ENCODE data around the gene THRAP3.

THRAP3 gene

DNA sequence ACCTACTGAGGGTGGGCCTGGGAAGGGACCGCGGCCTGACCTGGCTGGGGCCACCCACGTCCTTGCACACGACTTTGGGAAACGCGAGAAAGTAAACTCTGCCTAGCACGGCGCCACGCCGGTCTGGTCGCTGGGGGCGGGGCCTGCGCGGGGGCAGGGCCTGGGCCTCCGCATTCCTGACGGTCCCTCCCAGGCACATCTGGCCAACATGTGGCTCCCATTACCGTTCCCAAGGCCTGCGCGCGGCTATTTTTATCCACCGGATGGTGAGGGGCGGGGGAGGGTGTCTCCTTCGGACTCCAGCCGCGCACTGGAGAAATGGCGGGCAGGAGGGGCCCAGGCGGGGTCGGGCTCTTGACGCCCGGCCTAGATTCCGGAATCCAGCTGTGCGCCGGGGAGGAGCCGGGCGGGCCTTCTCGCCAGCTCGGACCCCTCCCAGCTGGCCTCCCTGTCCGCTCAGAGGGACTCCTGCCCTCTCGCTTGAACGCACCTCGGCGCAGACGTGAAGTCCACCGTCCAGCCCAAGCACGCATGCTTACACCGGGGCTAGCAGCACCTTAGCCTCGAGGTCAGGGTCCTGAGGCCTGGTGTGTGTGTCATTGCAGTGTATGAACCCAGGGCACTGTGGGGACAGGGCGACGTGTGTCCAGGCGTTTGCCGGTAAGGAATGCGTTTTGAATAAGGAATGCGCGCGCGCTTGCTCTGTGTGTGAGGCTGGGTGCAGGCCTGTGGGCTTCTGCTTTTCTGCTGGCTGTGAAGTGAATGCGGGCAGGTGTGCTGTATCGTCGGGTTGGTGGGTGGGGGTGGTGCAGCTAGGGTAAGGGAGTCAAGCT is 97.1 kb downstream of the THRAP3 start:
- no peaks in the 10 kb centered on the region for H3K4me1 ChIP-seq
- no peak overlapping the region for H2AFZ ChIP-seq
- H3K79me2 ChIP-seq: no peaks in the 10 kb centered on the region
- H3K4me2 ChIP-seq (ENCODE audit: low read length): no peak overlapping the region
- H3K9ac ChIP-seq: no peak overlapping the region
- H3K36me3 ChIP-seq (ENCODE audit: control insufficient read depth, insufficient read depth, low read length): no peaks in the 10 kb centered on the region
- TF ChIP-seq, protein P1, sequence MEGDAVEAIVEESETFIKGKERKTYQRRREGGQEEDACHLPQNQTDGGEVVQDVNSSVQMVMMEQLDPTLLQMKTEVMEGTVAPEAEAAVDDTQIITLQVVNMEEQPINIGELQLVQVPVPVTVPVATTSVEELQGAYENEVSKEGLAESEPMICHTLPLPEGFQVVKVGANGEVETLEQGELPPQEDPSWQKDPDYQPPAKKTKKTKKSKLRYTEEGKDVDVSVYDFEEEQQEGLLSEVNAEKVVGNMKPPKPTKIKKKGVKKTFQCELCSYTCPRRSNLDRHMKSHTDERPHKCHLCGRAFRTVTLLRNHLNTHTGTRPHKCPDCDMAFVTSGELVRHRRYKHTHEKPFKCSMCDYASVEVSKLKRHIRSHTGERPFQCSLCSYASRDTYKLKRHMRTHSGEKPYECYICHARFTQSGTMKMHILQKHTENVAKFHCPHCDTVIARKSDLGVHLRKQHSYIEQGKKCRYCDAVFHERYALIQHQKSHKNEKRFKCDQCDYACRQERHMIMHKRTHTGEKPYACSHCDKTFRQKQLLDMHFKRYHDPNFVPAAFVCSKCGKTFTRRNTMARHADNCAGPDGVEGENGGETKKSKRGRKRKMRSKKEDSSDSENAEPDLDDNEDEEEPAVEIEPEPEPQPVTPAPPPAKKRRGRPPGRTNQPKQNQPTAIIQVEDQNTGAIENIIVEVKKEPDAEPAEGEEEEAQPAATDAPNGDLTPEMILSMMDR (IDR thresholded peaks at IDR 0.05): no peak
- H3K27me3 ChIP-seq (ENCODE audit: control insufficient read depth, insufficient read depth, low read length): no peaks in the 10 kb centered on the region
- H3K27ac ChIP-seq: no peak overlapping the region
- no peak overlapping the region for H3K4me3 ChIP-seq (ENCODE audit: low read depth, low read length)
- no peaks in the 10 kb centered on the region for H3K9me3 ChIP-seq (ENCODE audit: control insufficient read depth, low read length)

DNA sequence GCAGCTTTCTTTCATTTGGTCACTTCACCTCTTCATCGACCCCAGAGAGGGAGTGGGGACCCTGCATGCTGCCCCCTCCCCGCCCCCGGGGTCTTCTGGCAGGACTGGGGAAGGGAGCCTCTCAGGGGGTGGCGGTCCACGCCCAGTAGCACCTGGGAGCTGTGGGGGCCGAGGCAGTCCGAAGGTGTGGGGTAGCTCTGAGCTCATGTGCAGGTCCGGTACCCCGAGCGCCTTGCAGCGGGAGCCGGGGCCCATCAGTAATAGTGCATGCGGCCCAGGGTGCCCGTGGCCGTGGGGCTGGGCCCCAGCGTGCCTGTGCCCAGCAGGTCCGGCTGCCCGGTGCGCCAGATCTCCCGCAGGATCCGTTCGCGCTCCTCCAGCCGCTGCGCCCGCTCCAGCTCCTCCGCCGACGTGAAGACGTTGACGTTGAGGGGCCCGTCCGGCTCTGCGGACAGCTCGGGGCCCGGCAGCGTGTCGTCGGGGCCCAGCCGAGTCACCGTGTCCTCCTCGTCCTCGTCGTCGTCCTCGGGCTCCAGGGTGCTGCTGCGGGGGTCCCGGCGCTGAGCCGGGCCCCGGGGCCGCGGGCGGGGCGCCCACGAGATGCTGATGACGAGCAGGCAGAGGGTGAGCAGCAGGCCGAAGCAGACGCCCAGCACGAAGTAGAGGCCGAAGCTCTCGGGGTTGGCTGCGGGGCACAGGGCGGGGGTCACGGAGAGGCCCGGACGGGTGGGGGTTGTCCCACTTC is 98.0 kb downstream of the THRAP3 start:
- no peaks in the 10 kb centered on the region for H3K79me2 ChIP-seq
- H3K27ac ChIP-seq: no peak overlapping the region
- H3K4me1 ChIP-seq: no peaks in the 10 kb centered on the region
- no peaks in the 10 kb centered on the region for H3K36me3 ChIP-seq (ENCODE audit: control insufficient read depth, insufficient read depth, low read length)
- H3K4me2 ChIP-seq (ENCODE audit: low read length): peak overlapping the region; percentile 50
- TF ChIP-seq, protein P1 (IDR thresholded peaks at IDR 0.05): no peak
- H2AFZ ChIP-seq: no peak overlapping the region
- H3K9me3 ChIP-seq (ENCODE audit: control insufficient read depth, low read length): no peaks in the 10 kb centered on the region
- H3K4me3 ChIP-seq (ENCODE audit: low read depth, low read length): peak overlapping the region; percentile 41
- no peak overlapping the region for H3K9ac ChIP-seq
- H3K27me3 ChIP-seq (ENCODE audit: control insufficient read depth, insufficient read depth, low read length): no peaks in the 10 kb centered on the region

DNA sequence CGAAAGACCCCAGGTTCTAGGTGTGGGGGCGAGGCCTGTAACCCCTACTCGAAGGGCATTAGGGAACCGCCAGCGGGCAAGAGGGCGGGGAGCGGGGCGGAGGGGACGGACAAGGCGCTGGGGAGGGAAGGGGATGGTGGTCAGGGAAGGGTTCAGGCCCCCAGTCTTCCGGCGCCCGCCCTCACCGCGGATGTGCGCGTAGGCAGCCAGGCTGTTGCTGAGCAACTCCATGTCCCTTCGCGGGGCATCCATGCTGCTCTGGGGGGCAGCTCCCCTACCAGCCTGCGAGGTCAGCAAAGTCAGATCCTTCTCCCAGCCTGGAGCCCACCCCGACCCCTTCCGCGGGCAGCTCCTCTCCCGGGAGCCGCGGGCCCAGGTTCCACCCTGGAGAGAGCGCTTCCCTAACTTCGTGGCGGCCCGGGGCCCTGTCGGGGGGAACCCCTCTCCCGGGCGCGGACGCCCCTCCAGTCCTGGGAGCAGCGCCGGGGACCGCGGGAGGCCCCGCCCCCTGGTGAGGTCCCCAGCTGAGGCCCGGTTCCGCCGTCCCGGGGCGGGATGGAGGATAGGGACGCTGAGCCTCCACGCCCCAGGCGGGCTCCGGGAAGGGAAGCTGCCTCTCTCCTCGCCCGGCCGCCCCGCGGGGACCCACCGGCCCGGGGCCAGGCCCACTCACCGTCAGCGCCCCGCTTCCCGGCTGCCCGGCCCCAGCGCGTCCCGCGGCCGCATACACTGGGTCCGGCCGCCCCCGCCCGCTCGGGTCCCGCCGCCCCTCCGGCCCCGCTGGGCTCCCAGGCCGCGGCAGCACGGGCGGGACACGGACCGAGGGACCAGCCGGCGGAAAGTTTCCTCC is 98.8 kb downstream of the THRAP3 start:
- Histone ChIP-seq H3K4me1 (no peaks in the 10 kb centered on the region), H3K4me3 (ENCODE audit: low read depth, low read length) (peak overlapping the region; percentile 41), H3K9me3 (ENCODE audit: control insufficient read depth, low read length) (no peaks in the 10 kb centered on the region), H3K4me2 (ENCODE audit: low read length) (peak overlapping the region; percentile 50), H3K27ac (peak overlapping the region; percentile 42), H3K9ac (no peak overlapping the region), H3K36me3 (ENCODE audit: control insufficient read depth, insufficient read depth, low read length) (no peaks in the 10 kb centered on the region), H2AFZ (peak overlapping the region; percentile 85), H3K27me3 (ENCODE audit: control insufficient read depth, insufficient read depth, low read length) (no peaks in the 10 kb centered on the region), H3K79me2 (no peaks in the 10 kb centered on the region)
- TF ChIP-seq, protein P1 (IDR thresholded peaks at IDR 0.05): no peak

DNA sequence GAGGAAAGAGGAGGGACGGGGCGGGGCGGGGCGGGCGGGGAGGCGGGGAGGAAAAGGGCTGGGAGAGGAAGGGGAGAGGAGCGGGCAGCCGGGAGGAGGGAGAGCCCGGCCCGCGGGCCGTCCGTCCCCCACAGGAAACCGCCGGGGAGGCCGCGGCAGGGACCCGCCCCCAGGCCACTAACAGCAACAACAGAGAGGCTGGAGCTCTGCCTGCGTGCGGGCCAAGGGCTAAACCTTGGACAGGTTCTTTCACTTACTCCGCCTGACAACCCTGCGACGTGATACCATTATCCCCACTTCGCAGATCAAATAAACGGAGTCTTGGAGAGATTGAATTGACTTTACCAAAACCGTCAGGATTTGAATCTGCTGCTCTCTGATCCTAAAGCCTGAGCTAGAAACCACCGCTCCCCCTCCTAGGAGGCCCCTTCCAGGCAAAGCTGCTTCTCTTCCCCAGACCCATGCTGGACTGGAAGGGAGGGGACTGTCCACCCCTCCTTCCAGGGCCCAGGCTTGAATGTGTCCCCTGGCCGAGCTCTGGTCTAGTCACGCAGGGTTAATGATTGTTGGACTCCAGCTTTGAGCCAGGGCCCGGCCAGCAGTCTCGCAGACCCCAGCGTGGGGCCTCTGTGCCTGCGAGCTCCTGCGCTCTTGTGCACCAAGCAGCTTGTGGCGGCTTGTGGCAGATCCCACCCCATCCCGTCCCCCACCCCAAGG is 99.6 kb downstream of the THRAP3 start, which contains the start of gene EVA1B:
TSS of gene EVA1B (minus strand) at position 10 of the 717 bp plus-strand sequence. CDS start 608 bp downstream, outside the sequence.
- H3K36me3 ChIP-seq (ENCODE audit: control insufficient read depth, insufficient read depth, low read length): no peaks in the 10 kb centered on the region
- no peak within 1 kb of the TSS for H3K9ac ChIP-seq
- no peaks in the 10 kb centered on the region for H3K79me2 ChIP-seq
- H3K4me1 ChIP-seq: no peaks in the 10 kb centered on the region
- no peaks in the 10 kb centered on the region for H3K27me3 ChIP-seq (ENCODE audit: control insufficient read depth, insufficient read depth, low read length)
- peak within 1 kb of the TSS; percentile 85 for H2AFZ ChIP-seq
- TF ChIP-seq, protein P1 (IDR thresholded peaks at IDR 0.05): no peak
- peak within 1 kb of the TSS; percentile 75 for H3K4me2 ChIP-seq (ENCODE audit: low read length)
- H3K4me3 ChIP-seq (ENCODE audit: low read depth, low read length): peak within 1 kb of the TSS; percentile 57
- H3K9me3 ChIP-seq (ENCODE audit: control insufficient read depth, low read length): no peaks in the 10 kb centered on the region
- peak within 1 kb of the TSS; percentile 42 for H3K27ac ChIP-seq
